Myocyte (in vitro differentiated cells): ENCODE data around the gene CBLL2. TPM values are rescaled to one million over a fixed set of nuclear protein-coding genes. Genes with fewer than 3 reads are reported as not detected.
"Not testable (repeated sequence)": the region's sequence is repeated elsewhere in the genome, so short reads cannot be mapped to it uniquely, and the experiment has no call there.

Source experiments
- DNase-seq: peaks from one replicate; pipeline ENCODE4 v3.0.0-alpha.2; 2012; ENCODE audit warnings: low read depth
- polyA plus RNA-seq: library from polyadenylated mRNA; unstranded; fragments of >200 nt; gene quantifications from one replicate; pipeline ENCODE4 v1.2.1, GENCODE V29; 2012; ENCODE audit warnings: missing spikeins
- total RNA-seq: library from RNA; depleted of rRNA; stranded (reverse); fragments of >200 nt; gene quantifications from 2 replicates; pipeline ENCODE4 v1.2.3, GENCODE V29; 2014

The CBLL2 gene, protein sequence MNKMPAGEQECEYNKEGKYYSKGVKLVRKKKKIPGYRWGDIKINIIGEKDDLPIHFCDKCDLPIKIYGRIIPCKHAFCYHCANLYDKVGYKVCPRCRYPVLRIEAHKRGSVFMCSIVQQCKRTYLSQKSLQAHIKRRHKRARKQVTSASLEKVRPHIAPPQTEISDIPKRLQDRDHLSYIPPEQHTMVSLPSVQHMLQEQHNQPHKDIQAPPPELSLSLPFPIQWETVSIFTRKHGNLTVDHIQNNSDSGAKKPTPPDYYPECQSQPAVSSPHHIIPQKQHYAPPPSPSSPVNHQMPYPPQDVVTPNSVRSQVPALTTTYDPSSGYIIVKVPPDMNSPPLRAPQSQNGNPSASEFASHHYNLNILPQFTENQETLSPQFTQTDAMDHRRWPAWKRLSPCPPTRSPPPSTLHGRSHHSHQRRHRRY
- not detected in 2 replicates for total RNA-seq
- polyA plus RNA-seq, result not detected

DNA sequence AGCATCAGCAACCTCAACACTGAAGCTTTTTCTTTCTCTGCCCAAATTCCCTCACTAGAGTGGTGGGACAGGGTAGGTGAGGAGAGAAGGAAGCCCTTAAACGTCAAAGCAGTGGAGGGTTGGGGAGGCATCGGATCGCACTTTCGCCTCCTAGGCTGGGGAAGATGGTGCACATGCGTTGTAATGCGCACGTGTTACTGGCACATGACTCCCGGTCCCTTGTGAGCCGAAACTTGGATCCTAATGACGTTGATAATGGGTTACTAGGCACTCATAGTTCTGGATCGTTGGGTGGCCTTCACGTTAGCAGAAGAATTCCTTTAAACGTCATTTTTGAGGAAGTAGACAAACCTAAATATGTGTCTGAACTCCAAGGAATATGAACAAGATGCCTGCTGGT is at the start of gene CBLL2:
Gene CBLL2 (plus strand): TSS at position 301 of the 400 bp plus-strand sequence. CDS start 79 bp downstream, at position 380.
- no peak for DNase-seq

DNA sequence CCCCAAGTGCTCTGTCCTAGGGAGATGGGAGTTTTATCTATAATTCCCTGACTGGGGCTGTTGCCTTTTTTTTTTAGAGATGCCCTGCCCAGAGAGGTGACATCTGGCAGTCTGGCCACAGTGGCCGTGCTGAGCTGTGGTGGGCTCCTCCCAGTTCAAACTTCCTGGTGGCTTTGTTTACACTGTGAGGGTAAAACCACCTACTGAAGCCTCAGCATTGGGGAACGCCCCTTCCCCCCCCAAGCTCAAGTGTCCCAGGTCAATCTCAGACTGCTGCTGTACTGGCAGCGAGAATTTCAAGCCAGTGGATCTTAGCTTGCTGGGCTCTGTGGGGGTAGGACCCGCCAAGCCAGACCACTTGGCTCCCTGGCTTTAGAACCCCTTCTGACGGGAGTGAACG is 38.3 kb upstream of the CBLL2 start:
- DNase-seq, result peak; percentile 8

- no peak for DNase-seq
Observed at GRCh38 chrX:22237479-22237878, 35.2 kb upstream of the CBLL2 start.

DNA sequence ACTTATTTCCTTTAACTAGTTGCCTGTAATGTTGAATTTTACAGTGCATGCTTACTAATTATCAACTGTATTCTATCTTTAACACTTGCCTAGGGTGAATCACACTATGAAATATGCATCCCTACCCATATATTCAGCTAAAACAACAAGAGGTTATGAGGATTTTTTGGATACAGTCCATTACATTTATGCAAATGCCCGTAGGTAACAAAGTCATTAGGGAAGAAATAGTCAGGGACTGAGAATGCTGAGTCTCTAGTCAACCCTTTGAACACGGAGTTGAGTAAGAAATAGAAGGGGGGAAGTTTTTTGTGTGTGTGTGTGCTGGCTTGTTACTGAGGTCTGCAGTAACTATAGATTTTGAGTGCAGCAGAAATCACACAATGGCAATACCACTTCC is 26.1 kb upstream of the CBLL2 start:
- DNase-seq, result no peak

DNA sequence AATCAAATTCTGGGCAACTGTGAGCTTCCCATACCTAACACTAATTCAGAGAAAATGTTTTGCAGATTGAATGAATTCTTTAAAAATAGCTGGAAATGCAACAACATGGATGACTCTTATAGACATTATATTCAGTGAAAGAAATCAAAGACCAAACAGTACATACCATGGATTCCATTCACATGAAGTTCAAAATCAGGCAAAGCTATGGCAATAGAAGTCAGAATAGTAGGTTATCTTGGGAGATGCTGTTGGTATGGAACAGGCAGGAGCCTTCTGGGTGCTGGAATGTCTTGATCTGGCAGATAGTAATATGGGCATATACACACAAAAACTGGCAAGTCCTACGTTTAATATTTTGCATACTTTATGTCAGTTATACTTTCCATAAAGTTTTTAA is 25.5 kb upstream of the CBLL2 start:
- no peak for DNase-seq

GRCh38 chrX:22248401-22248800 is 24.3 kb upstream of the CBLL2 start:
- DNase-seq, result no peak

DNA sequence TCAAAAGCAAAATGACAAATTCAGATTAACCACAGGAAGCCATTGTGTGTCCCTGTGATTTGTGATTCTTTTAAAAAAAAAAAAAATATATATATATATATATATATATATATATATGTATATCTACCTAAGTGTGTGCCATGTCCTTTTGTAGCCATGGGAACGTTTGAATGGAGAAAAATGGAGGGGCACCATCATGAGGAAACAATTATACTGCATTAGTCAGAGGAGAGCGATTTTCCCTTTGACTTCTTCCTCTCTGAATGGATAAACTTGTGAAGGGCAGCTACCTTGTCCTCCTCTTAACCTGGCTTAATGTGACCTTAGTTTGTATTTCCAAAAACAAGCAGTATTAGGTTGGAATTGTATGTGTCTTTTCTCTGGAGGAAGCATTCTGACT is 23.3 kb upstream of the CBLL2 start:
- no peak for DNase-seq

GRCh38 chrX:22268706-22269105 is 4.0 kb upstream of the CBLL2 start:
- DNase-seq, result no peak

- DNase-seq, result no peak
Observed at GRCh38 chrX:22273714-22274317, 1.1 kb downstream of the CBLL2 start.

- DNase-seq, result no peak
Observed at GRCh38 chrX:22276781-22277180, 4.1 kb downstream of the CBLL2 start.

- DNase-seq, result no peak
Observed at GRCh38 chrX:22278375-22278774, 5.7 kb downstream of the CBLL2 start.

GRCh38 chrX:22289209-22289608 is 16.5 kb downstream of the CBLL2 start:
- DNase-seq, result not testable (repeated sequence)

GRCh38 chrX:22296871-22297270 is 24.2 kb downstream of the CBLL2 start:
- DNase-seq, result no peak

DNA sequence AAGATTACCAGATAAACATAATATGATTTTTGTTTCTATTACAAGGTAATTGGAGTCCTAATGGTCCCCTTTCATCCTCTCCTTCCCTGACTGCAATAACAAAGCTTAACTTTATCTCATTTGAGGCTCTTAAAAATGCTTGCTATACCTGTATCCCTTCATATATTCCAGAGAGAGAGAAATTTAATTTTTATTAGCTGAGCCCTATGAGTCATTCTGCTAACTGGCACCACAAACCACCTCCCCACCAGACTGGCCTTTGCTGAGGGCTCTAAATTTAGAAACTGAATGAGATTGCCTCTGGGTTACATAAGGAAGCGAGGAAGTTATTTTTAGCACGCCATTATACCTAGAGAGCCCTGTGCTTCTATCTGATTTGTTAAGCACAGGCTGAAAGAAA is 27.4 kb downstream of the CBLL2 start:
- DNase-seq, result peak; percentile 81

DNA sequence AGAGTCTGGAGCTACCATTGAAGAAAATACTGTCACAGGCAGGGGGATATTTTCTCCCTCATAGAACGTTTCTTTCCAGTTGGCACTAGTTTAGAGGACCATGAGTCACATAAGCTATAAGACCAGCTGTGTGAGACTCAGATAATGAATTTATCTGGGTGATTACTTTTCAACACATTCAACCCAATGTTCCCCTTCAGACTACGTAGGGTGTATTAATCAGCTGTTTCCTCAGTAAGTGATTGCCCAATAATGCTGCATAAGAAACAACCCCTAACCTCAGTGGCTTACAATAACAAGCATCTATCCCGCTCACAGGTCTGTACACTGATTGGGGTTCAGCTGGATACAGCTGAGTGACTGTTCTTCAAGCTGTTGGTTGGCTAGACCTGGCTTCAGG is 38.1 kb downstream of the CBLL2 start:
- DNase-seq, result no peak

DNA sequence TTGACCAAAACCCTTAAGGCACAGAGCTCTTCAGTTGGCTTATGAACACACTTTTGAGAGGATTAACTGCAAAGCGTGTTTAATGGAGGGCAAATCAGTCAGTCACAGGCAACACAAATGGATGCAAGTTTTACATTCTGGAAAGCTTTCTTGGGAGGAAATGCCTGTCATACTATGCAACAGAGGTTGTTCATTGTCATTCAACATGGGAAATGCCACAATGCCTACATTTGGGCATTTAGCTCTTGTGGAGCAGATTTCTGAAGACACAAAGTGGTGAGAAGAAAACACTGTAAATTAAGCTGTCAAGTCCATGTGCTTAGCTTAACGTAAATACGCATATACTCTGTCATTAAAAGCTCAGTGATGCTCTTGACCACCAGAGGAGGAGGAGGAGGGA is 41.1 kb downstream of the CBLL2 start:
- no peak for DNase-seq

- no peak for DNase-seq
Observed at GRCh38 chrX:22314211-22314610, 41.5 kb downstream of the CBLL2 start.

GRCh38 chrX:22314692-22315091 is 42.0 kb downstream of the CBLL2 start:
- DNase-seq, result no peak

DNA sequence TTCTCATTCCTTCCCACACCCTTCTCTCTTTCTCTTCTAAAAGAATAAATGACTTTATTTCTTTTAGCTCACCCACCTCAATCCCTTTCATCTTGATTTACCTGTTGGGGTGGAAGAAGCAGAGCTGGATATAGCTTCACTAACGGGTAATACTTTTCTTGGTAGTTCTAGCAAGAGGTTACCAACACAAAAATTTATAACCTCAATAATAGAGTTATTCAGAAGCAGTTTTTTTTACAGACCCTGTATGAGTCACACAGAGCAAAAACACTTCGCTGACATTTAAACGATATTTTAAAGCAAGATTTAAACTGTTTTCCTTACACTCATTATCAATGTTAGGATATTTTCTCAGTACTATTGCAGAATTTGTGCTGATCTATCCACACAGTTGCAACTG is 42.4 kb downstream of the CBLL2 start:
- no peak for DNase-seq

- no peak for DNase-seq
Observed at GRCh38 chrX:22320236-22320873, 47.6 kb downstream of the CBLL2 start.

GRCh38 chrX:22323541-22323940 is 50.8 kb downstream of the CBLL2 start:
- peak; percentile 35 for DNase-seq
